ENCODE measurements around the gene S1PR4.
A peak's percentile ranks its signal among the peaks of the same experiment; 100 is the strongest.

Gene S1PR4

DNA sequence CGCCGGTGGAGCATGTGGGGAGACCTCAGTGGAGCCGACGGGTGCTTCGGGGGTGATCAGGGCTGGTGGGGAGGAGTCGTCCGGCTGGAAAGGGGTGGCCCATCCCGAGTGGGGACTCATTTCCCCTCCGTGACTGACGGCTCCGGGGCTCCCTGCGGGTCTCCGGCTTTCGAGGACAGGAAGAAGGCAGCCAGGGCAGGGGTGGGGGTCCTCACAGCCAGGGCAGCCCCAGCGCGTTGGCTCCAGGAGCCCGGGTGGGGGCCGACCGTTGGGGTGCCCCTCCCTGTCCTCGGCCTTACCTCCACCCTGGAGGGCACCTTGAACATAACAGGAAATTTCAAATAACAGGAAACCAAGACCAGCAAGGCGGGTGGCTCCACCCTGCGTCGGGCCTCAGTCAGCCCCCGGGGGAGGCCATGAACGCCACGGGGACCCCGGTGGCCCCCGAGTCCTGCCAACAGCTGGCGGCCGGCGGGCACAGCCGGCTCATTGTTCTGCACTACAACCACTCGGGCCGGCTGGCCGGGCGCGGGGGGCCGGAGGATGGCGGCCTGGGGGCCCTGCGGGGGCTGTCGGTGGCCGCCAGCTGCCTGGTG is at the start of gene S1PR4:
Gene S1PR4 (plus strand): TSS at position 393 of the 596 bp plus-strand sequence. CDS start 24 bp downstream, at position 417.
- peak within 1 kb of the TSS; percentile 99 for H3K4me2 ChIP-seq (ENCODE audit: low read length)
- peak within 1 kb of the TSS; percentile 97 for H3K27ac ChIP-seq (ENCODE audit: low read depth, low read length)
- no peaks in the 10 kb centered on the region for H3K27me3 ChIP-seq (ENCODE audit: control insufficient read depth, low read length)
- no peaks in the 10 kb centered on the region for H3K9me2 ChIP-seq (replicated peaks; ENCODE audit: control insufficient read depth, low read length)
- peaks cover 11% of the 10 kb centered on the region for H3K36me3 ChIP-seq (ENCODE audit: control insufficient read depth, low read length)
- peak within 1 kb of the TSS; percentile 95 for H3K4me3 ChIP-seq (ENCODE audit: low read length)
- H3K79me2 ChIP-seq (ENCODE audit: control insufficient read depth, low read length) = peaks cover 34% of the 10 kb centered on the region
- H3K9me3 ChIP-seq (ENCODE audit: control insufficient read depth, insufficient read depth, low read length) = no peaks in the 10 kb centered on the region
- no peaks in the 10 kb centered on the region for H4K20me1 ChIP-seq (ENCODE audit: control insufficient read depth, insufficient read depth, low read depth, low read length)
- H3F3A ChIP-seq (ENCODE audit: control insufficient read depth, insufficient read depth) = peaks cover 11% of the 10 kb centered on the region
- peaks cover 64% of the 10 kb centered on the region for H3K4me1 ChIP-seq (ENCODE audit: control insufficient read depth, low read length)
- TF ChIP-seq, protein P1, sequence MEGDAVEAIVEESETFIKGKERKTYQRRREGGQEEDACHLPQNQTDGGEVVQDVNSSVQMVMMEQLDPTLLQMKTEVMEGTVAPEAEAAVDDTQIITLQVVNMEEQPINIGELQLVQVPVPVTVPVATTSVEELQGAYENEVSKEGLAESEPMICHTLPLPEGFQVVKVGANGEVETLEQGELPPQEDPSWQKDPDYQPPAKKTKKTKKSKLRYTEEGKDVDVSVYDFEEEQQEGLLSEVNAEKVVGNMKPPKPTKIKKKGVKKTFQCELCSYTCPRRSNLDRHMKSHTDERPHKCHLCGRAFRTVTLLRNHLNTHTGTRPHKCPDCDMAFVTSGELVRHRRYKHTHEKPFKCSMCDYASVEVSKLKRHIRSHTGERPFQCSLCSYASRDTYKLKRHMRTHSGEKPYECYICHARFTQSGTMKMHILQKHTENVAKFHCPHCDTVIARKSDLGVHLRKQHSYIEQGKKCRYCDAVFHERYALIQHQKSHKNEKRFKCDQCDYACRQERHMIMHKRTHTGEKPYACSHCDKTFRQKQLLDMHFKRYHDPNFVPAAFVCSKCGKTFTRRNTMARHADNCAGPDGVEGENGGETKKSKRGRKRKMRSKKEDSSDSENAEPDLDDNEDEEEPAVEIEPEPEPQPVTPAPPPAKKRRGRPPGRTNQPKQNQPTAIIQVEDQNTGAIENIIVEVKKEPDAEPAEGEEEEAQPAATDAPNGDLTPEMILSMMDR (IDR thresholded peaks at IDR 0.05; ENCODE audit: low read depth, low read length, poor library complexity, severe bottlenecking) = no peak
- no peak for TF ChIP-seq EZH2phosphoT487 (IDR thresholded peaks at IDR 0.05; ENCODE audit: borderline replicate concordance, low read length)

DNA sequence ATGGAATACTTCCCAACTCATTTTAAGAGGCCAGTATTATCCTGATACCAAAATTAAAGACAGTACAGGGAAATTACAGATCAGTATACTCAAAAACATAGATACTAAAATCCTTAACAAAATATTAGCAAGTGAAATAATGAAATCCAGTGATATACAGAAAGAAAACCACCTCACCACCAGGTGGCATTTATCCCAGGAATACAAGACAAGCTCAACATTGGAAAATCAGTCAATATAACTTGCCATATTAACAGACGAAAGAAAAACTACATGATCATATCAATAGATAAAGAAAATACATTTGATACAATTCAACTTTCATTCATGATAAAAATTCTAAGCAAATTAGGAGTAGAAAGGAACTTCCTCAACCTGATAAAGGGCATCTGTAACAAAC is 49.5 kb upstream of the S1PR4 start:
- H3K4me1 ChIP-seq (ENCODE audit: control insufficient read depth, low read length) = peaks cover 28% of the 10 kb centered on the region
- H3F3A ChIP-seq (ENCODE audit: control insufficient read depth, insufficient read depth) = no peaks in the 10 kb centered on the region
- H3K79me2 ChIP-seq (ENCODE audit: control insufficient read depth, low read length) = no peaks in the 10 kb centered on the region
- no peak overlapping the region for H3K4me3 ChIP-seq (ENCODE audit: low read length)
- H3K27me3 ChIP-seq (ENCODE audit: control insufficient read depth, low read length) = peaks cover 6% of the 10 kb centered on the region; the same call in 1 of the 2 replicates
- no peak for TF ChIP-seq EZH2phosphoT487 (IDR thresholded peaks at IDR 0.05; ENCODE audit: borderline replicate concordance, low read length)
- TF ChIP-seq, protein P1 (IDR thresholded peaks at IDR 0.05; ENCODE audit: low read depth, low read length, poor library complexity, severe bottlenecking) = peak; percentile 46
- H4K20me1 ChIP-seq (ENCODE audit: control insufficient read depth, insufficient read depth, low read depth, low read length) = no peaks in the 10 kb centered on the region
- H3K27ac ChIP-seq (ENCODE audit: low read depth, low read length) = no peak overlapping the region
- no peaks in the 10 kb centered on the region for H3K9me3 ChIP-seq (ENCODE audit: control insufficient read depth, insufficient read depth, low read length)
- H3K4me2 ChIP-seq (ENCODE audit: low read length) = no peak overlapping the region
- no peaks in the 10 kb centered on the region for H3K36me3 ChIP-seq (ENCODE audit: control insufficient read depth, low read length)
- no peaks in the 10 kb centered on the region for H3K9me2 ChIP-seq (replicated peaks; ENCODE audit: control insufficient read depth, low read length)

DNA sequence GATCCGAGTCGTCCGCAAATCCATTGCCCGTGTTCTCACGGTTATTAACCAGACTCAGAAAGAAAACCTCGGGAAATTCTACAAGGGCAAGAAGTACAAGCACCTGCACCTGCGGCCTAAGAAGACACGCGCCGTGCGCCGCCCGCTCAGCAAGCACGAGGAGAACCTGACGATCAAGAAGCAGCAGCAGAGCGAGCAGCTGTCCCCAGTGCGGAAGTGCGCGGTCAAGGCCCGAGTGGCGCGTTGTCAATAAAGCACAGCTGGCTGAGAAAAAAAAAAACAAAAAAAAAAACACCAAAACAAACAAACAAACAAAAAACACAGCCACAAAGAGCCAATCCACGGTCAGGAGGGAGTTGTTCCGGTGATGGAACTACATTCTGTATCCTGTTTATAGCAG is 47.4 kb upstream of the S1PR4 start:
- Histone ChIP-seq H3K27ac (ENCODE audit: low read depth, low read length) (no peak overlapping the region), H4K20me1 (ENCODE audit: control insufficient read depth, insufficient read depth, low read depth, low read length) (no peaks in the 10 kb centered on the region), H3K4me2 (ENCODE audit: low read length) (no peak overlapping the region), H3K4me3 (ENCODE audit: low read length) (no peak overlapping the region), H3K9me2 (replicated peaks; ENCODE audit: control insufficient read depth, low read length) (no peaks in the 10 kb centered on the region), H3K36me3 (ENCODE audit: control insufficient read depth, low read length) (no peaks in the 10 kb centered on the region), H3K79me2 (ENCODE audit: control insufficient read depth, low read length) (no peaks in the 10 kb centered on the region), H3K9me3 (ENCODE audit: control insufficient read depth, insufficient read depth, low read length) (no peaks in the 10 kb centered on the region), H3F3A (ENCODE audit: control insufficient read depth, insufficient read depth) (no peaks in the 10 kb centered on the region), H3K27me3 (ENCODE audit: control insufficient read depth, low read length) (peaks cover 11% of the 10 kb centered on the region), H3K4me1 (ENCODE audit: control insufficient read depth, low read length) (peaks cover 13% of the 10 kb centered on the region)
- TF ChIP-seq, protein P1 (IDR thresholded peaks at IDR 0.05; ENCODE audit: low read depth, low read length, poor library complexity, severe bottlenecking) = no peak
- no peak for TF ChIP-seq EZH2phosphoT487 (IDR thresholded peaks at IDR 0.05; ENCODE audit: borderline replicate concordance, low read length)

Data from DOHH2 (cell line).